ENCODE results near the gene IL23A.

The IL23A gene

DNA sequence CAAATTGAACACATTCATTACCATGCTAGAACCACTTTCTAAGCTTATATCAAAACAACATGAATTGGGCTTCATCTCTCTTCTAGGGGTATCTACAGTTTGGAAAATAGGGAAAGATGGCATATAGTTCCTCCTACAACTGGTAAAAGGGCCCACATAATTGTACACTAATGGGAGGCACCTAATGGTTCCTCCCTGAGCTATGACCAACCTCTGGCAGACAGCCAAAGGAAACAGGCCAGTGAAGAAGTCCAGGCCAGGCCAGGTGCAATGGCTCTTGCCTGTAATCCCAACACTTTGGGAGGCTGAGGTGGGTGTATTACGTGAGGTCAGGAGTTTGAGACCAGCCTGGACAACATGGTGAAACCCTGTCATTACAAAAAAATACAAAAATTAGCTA lies 47.2 kb downstream of the IL23A start:
- Mint-ChIP-seq H3K27ac (no peak overlapping the region), H3K4me3 (no peak overlapping the region), H3K4me1 (ENCODE audit: low read depth in 2 of 2) (no peaks in the 10 kb centered on the region), H3K36me3 (ENCODE audit: insufficient read depth) (peaks cover 4% of the 10 kb centered on the region), H3K27me3 (no peaks in the 10 kb centered on the region), H3K9me3 (no peaks in the 10 kb centered on the region)
- no peak for ATAC-seq (replicated peaks)
- no peak for DNase-seq

DNA sequence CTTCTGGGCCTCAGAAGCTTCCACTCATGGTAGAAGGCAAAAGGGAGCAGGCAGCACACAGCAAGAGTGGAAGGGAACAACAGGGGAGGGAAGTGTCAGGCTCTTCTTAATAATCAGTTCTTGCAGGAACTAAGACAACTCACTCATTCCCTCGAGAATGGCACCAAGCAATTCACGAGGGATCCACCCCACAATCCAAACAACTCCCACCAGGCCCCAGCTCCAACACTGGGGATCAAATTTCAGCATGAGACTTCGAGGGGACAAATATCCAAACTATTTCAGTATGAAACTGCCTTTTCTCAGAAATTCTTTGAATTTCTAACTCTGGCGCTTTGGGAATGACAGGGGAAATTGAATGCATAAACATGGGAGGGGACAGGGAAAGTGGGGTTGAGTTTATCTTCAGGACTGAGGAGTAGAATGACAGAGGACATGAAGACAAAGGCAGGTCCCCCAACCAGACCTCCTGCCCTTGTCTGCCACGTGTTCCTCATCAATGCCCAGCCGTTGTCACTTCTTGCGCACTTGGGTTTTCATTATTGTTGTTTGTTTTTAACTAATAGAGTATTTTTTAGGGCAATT lies 48.6 kb downstream of the IL23A start:
- Mint-ChIP-seq H3K36me3 (ENCODE audit: insufficient read depth) (peaks cover 4% of the 10 kb centered on the region), H3K9me3 (no peaks in the 10 kb centered on the region), H3K27ac (no peak overlapping the region), H3K4me1 (ENCODE audit: low read depth in 2 of 2) (no peaks in the 10 kb centered on the region), H3K27me3 (no peaks in the 10 kb centered on the region), H3K4me3 (no peak overlapping the region)
- ATAC-seq (replicated peaks) (no peak), DNase-seq (no peak)

DNA sequence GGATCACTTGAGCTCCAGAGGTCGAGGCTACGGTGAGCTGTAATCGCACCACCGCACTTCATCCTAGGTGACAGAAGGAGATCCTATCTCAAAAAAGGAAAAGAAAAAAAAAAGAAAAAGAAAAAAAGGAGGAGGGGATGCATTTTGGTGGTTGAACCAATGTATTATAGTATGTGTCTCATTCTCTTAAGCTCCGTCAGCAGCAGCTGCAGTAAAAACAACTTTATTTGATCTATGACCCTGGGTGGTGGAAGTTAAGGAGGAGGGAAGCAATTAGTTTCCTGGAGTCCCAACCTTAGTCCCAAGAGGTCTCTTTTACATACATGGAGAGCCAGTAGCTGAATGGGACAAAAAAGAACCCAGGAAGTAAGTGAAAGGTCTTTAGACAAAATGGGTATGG lies 50.7 kb downstream of the IL23A start:
- Mint-ChIP-seq H3K27ac (no peak overlapping the region), H3K9me3 (no peaks in the 10 kb centered on the region), H3K36me3 (ENCODE audit: insufficient read depth) (no peaks in the 10 kb centered on the region), H3K4me3 (no peak overlapping the region), H3K4me1 (ENCODE audit: low read depth in 2 of 2) (no peaks in the 10 kb centered on the region), H3K27me3 (no peaks in the 10 kb centered on the region)
- ATAC-seq (replicated peaks) (no peak), DNase-seq (no peak)

Data from effector memory CD8-positive, alpha-beta T cell (primary cell).